ELR (cell line): Measurements from ENCODE around the gene RAB29.

Source experiments
- DNase-seq: peaks from one replicate; pipeline ENCODE4 v3.0.0-alpha.2; 2015; ENCODE audit warnings: low read depth

RAB29 gene

GRCh38 chr1:205794011-205794730 is 18.9 kb upstream of the RAB29 start:
- no peak for DNase-seq

GRCh38 chr1:205792961-205793673 is 17.8 kb upstream of the RAB29 start:
- no peak for DNase-seq

GRCh38 chr1:205792481-205792881 is 17.2 kb upstream of the RAB29 start:
- no peak for DNase-seq

DNA sequence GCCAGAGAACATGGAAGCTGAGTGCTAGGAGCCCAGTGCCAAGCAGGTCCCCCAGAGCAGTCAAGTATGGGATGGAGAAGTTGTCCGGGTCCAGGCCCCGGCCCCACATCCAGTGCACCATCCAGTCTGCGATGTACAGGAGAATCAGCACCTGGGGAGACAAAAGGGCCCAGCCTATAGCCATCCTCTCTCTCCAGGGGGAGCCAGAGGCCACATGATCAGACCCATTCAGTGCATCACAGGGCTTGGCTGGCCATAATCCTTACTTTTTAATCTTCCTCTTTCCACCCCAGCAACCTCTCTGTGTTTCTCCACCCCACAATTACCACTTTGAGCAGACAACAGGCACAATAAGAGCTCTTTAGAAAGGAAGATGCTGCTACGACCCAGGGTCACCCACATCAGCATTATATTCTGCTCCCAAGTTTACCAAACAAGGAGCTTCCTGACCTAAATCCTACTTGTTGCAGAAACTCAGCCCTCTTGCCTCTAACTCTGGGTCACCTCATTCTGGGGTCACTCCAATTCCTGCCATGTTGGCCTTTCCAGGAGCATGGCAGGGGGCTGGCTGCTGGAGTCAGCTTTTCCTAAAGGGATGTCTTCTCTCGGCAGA is 16.4 kb upstream of the RAB29 start:
- peak; percentile 70 for DNase-seq

- DNase-seq = no peak
Measured at GRCh38 chr1:205787287-205787916, 12.1 kb upstream of the RAB29 start.

GRCh38 chr1:205786601-205787000 is 11.3 kb upstream of the RAB29 start:
- DNase-seq = no peak

DNA sequence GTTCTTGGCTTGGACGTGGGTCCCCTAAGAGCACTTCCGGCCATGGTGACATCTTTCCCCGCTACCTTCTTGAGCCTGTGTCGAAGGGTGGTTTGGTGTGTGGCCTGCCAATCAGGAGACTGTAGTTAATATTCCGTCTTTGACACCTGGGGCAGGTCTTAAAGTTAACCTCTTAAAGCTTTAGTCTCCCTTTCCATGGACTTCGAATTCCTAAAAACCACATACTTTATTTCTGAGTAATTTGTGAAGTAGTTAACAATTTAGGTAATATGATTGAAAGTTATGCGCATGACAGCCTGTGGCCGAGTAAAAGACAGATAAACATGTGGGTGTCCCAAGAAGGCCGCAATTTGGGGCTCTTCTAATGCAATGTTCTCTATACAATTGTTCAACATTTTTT is 10.2 kb upstream of the RAB29 start:
- DNase-seq = no peak

GRCh38 chr1:205783904-205784303 is 8.6 kb upstream of the RAB29 start:
- peak; percentile 16 for DNase-seq

DNA sequence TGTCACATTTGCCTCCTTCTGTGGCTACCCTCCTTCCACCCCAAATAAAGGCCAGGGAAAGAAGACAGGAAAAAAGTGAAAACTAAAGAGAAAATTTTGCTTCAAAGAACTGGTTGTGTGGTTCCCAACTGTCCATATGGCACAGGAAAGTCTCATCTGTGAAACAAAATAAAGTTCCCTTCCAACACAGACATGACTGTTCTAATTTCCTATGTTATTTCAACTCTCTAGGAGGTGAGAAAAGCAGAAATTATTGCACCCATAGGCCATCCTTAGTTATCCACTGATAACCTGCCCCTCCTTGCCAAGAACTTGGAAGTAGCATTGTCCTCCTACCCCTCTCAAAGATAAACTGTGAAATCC is 8.1 kb upstream of the RAB29 start:
- no peak for DNase-seq

GRCh38 chr1:205782627-205783432 is 7.5 kb upstream of the RAB29 start:
- DNase-seq = no peak

GRCh38 chr1:205780335-205780734 is 5.1 kb upstream of the RAB29 start:
- DNase-seq = no peak

DNA sequence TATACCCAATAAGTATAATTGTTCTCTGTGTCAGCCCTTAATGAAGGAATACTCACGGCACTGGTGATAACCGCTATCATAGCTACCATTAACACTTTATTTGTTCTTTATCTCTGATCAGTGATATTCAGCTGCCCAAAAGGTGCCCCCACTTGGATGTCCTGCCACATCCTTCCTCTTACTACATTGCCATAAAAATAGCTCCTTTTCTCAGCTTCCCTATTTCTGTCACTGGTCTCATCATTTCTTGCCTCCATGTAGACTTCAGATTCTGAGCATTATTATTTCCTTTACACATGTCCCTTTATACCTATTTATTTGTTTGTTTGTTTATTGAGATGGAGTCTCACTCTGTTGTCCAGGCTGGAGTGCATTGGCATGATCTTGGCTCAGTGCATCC is 2.7 kb upstream of the RAB29 start:
- no peak for DNase-seq

GRCh38 chr1:205775717-205776056 is 405 bp upstream of the RAB29 start:
- peak; percentile 56 for DNase-seq

DNA sequence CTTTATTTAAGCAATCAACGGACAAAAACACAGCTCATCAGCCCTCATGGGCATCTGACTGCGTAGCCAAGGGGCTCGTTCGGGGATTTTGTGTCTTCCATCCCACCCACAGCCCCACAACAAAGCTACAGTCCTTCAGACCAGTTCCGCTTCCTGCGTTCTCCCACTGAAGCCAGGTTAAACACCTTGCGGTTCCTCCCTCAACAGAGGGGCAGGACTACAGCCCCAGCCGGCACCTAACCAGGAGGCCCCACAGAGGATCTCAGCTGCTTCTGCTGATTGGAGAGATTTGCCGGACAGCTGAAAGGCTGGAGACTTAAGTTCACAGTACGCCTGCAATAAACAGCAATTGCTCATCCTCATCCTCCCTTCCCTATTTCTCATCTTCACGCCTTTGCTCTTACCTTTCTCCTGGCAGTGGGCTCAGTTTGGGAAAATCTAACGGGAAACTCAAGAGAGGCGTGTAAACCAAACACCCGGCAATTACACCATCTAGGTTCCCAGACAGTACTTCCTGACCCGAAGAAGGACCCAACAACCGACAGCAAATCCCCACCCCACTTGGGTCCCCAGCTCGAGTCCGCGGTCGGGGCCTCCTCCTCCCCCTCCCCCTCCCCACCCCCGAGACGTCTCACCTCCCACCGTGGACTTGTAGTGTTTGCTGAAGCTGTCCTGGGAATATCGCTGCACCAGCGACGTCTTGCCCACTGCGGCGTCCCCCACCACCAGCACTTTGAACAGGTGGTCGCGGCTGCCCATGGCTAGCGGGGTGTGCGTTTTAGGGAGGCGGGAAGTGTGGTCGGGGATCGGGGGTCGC is 876 bp downstream of the RAB29 start:
- peak; percentile 37 for DNase-seq

DNA sequence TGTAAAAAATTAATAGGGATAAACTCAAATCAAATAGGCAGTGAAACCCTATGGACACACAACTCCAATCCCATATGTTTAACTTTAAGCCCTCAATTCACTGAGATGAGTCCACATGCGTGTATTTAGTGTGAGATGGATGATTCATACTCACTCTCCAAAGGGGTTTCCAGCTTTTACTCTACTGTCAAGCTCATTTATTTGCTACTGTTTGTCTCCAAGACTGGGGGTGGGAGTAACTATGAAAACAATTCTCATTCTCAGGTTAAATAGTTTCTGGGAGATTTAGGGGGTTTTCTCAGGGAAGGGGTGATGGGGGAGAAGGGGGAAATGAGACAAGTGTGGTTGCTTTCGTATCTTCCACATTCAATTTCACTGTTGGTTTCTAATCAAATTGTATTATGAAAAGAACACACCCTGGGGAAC is 2.7 kb downstream of the RAB29 start:
- peak; percentile 52 for DNase-seq

DNA sequence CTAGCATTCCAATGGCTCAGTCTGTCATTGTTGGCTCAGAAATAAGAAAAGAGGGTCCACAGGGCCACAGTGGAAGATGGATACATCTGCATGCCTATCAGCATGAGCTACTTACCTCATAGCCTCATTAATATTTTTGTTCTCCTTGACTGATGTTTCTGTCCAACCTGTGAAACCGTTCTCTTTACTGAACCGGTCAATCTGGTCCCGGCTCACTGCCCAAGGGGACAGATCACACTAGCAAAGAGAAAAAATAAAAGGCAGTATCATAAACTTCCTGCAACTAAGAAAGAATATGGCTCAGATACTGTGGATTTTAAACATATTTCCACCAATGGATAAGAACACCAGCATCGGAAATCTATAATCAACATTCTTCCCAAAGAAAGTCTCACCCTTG is 4.7 kb downstream of the RAB29 start:
- DNase-seq = no peak

- DNase-seq = no peak
Measured at GRCh38 chr1:205769641-205770365, 5.5 kb downstream of the RAB29 start.

DNA sequence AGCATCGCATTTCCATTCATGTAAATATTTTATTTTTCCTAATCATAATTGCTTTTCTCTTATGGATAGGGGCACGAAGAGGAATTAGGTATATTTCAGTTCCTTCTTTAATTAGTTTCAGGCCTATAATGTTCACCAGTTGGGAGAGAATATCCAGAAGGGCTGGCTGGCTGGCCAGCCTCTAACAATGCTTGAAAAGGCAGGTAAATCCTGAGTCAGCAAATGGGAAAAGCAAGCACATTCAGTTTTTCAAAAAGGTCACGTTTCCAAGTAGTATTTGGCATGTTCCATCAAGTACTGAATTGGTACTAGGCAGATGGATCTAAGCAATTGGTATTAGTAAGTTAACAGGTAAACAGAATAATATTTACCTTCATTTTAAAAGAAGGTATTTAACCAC is 8.0 kb downstream of the RAB29 start:
- DNase-seq = no peak

- DNase-seq = no peak
Measured at GRCh38 chr1:205766570-205766969, 8.7 kb downstream of the RAB29 start.

GRCh38 chr1:205766038-205766437 is 9.2 kb downstream of the RAB29 start:
- peak; percentile 67 for DNase-seq

DNA sequence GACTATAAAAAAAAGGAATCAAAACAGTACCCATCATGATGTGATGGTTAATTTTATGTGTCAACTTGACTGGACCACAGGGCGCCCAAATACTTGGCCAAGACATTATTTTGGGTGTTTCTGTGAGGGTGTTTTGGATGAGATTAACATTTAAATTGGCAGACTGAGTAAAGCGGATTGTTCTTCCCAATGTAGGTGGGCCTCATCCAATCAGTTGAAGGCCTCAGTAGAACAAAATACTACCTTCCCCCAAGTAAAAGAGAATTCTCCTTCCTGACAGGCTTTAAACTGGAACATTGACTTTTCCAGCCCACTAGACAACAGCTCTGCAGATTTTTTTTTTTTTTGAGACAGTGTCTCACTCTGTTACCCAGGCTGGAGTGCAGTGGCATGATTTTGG is 10.7 kb downstream of the RAB29 start:
- DNase-seq = no peak
